Stimulated activated CD4-positive, alpha-beta T cell treated with anti-CD3 and anti-CD28 coated beads, Interleukin-2, amount 100 ng/mL, for 4 hours (primary cell): ENCODE measurements around the gene OGDH.
"Not testable (repeated sequence)": the region's sequence is repeated elsewhere in the genome, so short reads cannot be mapped to it uniquely, and the experiment has no call there.

ENCODE experiments used
- DNase-seq: peaks from one replicate; pipeline ENCODE4 v3.0.0-alpha.2; 2020; ENCODE audit warnings: low read depth

OGDH gene

DNA sequence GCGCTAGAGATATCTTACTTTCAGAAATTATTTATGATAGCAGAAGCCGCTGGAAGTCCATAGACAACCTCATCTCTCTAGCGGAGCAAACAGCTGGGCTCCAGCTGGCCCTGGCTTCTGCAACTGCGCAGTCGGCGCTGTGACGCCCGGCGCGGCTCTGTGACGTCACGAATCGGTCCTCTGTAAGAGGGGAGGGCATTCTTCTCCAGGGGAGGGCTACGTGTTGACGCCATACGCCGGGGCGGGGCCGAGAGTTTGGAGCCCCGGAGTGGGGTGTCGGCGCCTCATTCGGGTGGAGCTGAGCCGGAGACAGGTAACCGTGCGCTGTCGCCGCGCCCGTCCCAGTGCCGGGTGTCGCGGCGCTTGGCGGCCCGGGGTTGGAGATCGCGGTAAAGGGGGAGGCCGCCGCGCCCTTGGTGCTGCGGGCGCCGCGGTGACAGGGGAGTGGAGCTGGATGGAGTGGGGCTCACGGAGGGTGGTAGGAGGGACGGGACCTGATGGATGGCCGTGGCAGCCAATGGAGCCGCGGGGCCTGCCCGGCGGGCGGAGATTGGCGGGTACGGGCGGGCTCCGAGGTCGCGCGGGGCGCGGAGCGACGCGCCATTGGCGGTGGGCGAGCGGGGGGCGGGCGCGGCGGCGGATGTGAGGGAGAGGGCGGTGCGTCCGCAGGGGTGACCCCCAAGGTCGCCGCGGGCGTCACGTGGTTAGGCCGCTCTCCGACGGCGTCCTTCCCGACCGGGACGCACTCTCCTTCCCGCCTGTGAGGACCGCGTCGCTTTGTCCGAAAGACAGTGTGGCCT, at the start of gene OGDH:
OGDH (plus strand) TSS at position 287 of the 800 bp plus-strand sequence. CDS start 17,717 bp downstream, outside the sequence.
- DNase-seq, result peak; percentile 99

DNA sequence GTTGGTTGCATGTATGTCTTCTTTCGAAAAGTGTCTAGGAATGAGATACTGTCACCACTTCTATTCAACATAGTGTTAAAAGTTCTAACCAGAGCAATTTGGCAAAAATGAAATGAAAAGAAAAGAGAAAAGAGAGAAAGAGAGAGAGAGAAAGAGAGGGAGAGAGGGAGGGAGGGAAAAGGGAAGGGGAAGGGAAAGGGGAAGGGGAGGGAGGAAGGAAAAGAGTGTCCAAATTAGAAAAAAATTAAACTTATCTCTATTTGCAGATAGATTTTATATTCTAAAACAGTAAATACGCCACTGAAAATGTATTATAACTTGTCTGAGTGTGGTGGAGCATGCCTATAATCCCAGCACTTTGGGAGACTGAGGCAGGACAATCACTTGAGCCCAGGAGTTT, 48.9 kb upstream of the OGDH start:
- no peak for DNase-seq

DNA sequence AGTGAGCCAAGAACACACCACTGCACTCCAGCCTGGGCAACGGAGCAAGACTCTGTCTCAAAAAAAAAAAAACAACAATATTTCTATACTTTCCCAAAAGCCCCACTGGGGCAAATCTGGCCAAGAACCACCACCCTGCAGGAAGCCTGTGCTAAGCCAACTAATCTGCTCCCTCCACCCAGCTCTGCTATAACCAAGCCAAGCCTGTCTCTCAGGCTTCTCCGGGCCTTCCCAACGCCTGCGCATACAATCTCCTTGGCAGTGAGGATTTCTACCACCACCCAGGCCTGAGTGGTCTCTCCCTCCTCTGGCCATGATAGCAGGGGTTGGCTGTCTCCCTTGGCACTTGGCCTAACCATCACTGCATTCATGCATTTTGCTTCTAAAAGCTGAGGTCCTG, 46.9 kb upstream of the OGDH start:
- no peak for DNase-seq

DNA sequence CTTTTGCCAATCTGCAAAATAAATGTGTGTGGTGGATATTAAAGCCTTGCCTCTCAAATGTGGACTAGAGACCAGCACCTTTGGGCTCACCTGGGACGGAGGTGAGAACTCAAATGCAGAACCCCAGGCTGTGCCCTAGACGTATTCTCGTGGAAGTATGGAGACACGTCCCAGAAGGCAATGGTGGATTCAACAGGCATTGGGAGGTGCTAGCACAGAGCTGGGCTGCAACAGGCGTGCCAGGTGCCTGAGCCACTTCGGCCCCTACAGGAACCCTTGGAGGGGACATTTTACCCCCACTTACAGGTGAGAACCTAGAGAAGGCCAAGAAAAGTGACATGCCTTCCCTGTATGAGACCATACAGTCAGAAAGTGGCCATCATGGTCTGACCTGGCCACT, 44.9 kb upstream of the OGDH start:
- DNase-seq, result no peak

DNA sequence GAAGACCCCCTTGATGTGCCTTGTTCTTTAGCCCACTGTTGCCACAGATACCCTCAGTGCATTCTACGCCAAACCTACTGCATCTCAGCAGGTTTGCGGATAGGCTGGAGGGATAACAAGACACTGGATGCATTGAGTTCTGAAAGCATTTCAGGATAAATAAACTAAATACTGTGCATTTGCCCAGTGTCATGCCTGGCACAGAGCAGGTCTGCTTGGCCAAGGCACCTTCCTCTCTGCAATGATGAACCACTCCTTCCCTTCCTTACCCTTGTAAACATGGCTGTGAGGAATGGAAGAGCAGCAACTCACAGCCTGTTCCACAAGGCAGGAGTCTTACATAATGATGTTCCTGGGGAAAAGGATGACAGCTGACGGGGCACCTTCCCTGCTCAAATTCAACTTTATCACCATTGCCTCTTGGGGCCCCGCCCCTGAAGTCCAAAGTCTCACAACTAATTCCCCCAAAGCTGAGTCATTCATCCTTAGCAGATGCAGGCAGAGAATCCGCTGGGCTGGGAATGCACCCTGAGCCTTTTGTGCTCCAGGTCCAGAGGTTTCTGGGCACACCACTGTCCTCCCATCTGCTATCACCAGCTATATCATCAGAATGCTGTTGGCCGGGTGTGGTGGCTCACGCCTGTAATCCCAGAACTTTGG, 44.3 kb upstream of the OGDH start:
- DNase-seq, result no peak

DNA sequence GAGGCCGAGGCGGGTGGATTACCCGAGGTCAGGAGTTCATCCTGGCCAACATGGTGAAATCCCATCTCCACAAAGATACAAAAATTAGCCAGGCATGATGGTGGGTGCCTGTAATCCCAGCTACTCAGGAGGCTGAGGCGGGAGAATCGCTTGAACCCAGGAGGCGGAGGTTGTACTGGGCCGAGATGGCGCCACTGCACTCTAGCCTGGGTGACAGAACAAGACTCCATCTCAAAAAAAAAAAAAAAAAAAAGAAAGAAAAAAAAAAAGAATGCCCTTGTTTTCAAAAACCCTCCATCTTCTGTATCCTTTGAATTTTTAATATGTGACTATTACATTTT, 43.8 kb upstream of the OGDH start:
- DNase-seq, result not testable (repeated sequence)

DNA sequence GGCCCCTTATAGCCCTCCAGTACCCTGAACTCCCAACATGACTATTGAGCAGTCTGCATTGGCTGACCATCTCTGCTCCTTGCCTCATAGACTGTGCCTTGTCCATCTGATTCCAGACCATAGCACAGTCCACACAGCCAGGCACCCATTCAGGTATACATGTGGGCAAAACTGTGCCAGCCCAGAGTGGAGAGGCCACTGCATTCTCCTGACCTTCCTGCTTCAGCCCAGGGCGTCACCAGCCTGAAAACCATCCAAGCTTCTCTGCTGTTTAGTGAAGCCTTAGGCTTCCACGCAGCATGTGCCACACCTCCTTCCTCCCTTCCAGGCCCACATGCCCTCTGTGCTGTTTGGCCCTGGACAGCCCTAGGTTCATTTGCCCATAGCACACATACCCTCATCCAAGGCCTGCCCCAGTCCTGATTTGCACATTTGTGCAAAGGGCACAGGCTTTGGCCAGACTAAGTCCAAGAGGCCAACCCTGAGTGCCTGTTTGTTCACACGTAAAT, 43.2 kb upstream of the OGDH start:
- no peak for DNase-seq

DNA sequence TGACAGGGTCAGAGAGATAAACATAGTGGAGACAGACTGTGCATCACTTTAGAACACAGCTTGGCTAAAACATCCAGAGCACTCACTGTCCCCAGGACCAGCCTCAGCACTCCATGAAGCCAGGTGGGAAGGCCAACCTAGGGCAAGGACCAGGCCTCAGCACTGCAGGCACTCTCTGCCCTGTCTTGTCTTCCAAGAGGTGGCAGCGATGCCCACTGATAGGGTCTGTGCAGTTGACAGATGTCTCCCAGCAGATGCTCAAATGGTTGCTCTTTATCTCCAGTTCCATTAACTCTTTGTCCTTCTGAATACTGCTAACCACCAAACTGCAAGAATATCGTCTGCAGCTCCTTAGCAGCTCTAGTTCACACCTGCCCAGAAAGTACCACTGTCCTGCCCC, 41.8 kb upstream of the OGDH start:
- no peak for DNase-seq

DNA sequence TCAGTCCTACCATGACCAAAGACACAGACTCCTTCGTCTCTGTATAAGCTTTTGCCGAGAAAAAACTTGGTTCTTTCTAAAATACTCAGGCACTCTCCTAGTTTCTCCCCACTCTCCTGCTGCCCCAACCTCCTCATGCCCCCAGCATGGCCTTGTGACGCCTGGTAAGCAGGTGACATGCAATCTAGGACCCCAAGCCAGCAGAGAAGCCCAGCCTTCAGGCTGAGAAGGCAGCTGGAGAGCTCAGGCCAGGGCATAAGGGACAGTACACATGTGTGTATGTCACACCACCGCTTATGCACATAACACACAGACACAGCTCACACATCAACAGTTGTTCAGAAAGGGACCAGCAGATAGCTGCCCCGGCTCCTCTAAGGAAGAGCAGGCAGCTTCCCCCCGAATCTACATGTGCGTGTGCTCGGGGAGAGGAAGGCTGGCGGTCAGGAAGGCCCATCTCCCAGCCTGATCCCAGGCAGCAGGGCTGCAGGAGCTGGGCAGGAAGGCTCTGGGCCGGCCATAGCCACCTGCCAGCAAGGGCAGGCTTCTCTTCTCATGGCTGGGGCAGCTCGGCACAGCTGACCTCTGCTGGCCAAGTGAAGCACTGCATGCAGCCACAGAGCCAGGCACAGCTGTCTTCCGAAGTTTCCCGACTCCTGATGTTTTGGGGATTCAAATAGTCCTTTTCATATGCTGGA, 41.2 kb upstream of the OGDH start:
- DNase-seq, result peak; percentile 36

DNA sequence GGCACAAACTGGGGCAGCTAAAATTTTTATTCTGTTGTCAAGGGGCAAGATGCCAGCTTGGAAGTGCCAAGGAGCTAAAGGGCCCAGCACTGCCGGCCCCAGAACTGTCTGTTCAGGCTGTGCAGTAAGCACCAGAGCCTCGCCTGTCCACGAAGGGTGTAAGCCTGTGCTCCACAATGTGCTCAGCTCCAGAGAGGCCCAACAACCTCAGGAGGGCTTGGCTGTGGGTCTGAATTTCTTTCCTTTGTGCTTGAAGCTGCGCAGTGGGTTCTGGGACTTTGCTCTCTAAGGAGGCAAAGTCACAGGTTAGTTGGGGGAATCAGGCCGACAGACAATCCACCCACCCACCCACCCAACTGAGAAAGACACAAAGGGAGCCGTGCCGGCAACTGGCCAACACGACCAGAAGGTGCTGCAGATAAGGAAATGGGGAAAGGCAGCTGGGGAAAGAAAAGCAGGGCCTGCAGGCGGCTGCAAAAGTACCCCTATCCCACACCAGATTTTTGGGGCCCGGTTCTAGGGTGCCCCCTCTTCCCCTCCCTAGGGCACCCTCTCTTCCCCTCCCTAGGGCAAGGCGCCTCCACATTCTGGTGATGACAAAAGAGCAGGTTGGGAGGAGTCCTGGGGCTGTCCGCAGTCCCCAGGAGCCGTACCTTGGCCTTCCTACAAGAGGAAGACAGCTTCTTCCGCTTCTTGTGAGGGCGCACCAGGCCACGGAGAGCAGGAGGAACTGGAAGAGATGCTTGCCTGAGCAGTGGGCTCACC, 40.5 kb upstream of the OGDH start:
- DNase-seq, result no peak

DNA sequence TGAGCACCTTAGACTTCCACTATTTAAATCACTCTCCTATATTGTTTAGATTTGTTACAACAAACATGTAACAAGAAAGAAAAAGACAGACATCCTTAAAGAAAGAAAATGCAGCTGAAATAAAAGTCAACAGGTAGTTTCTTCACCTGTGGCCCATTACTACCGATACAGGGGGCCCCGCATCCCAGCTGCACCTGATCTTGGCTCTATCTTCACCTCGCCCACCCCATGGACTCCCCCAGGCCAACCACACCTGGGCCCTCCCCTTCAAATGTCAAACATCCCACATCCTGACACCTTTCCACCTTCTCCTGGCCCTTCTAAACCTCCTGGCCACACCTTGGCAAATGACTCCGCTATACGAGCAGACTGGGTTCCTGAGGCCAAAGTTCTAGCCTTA, 39.7 kb upstream of the OGDH start:
- no peak for DNase-seq

DNA sequence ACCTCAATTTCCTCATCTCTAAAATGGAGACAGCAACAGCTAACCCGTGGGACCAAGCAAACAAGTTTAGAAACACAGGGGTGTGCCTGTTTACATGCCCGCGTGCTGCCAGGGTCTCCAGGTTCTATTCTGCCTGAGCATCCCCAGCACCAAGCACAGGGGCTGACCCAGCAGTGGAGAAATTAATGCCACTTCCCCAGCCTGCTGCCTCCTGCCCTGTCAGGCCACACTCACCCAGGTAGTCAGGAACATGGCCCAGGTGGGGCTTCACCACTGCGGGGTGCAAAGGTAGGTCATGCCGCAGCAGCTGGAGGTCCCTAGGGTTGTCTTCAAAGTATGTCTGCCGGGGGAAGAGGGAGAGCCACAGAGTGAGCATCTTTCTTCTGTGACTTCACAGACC, 38.5 kb upstream of the OGDH start:
- no peak for DNase-seq

DNA sequence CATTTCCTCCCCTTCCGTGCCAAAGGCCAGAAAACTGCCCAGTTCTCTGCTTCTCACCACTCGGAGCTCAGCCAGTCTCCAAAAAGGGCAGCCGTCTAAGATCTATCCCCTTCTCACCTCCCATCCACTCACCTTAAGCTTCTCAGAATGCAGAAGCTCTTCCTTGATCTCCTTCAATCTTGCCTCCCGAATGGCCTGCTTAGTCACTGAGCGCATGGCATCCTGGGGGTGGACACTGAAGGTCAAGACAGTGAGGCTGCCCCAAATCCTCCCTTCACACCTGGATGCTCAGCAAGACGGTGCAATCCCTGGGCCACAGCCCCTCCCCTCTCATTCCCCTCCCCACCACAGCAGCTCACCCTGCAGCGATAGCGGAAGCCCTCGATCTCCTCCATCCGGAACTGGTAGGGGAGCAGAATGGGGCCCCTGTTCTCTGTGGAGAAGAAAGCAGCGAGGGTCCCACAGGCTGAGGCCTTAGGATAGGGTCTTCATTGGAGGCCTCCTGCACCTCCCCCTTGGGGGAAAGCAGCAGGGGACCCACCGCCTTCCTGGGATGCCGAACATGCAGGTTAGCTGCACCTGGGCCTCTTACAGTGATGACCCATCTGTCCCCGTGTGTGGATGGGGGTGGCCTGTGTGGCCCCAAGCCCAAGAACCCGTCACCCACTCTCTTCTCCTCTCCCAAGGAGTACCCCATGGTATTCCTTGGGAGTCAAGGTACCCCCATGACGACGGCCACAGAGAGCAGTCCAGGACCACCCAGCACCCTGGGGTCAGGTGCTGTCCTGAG, 37.5 kb upstream of the OGDH start:
- DNase-seq, result no peak

DNA sequence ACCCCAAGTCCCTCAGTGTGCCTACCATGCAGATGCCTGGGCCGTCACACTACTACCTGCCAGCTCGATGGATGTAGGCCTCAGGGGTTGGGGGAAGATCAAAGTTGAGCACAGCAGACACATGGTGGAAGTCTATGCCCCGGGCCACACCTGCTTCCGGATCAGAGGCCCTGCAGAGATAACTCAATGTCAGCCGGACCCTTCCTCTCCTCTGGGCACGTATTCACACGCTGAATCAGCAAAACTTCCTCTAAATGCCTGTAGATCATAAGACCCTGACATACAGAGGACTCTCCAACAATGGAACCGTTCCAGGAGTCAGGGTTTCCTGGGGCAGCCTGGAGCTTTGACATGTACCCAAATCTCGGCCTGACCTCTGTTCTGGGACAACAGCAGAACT, 36.5 kb upstream of the OGDH start:
- DNase-seq, result no peak

DNA sequence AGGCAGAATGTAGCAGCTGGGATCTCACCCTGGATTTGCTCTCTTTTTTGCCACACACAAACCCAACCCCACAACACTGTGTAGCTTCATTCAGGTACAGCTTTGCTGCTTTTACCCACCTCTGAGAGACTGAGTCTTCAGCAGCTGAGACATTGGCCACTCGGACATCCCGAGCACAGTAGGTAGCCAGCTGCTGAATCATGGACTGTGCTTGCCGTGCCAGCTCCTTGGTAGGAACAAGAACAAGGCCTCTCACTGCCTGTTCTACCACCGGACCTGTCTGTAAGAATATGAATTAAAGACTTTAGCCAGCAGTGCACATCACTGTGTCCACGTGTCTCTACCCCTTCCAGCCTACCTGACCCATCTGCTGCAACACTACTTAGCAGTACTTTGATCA, 33.7 kb upstream of the OGDH start:
- no peak for DNase-seq

DNA sequence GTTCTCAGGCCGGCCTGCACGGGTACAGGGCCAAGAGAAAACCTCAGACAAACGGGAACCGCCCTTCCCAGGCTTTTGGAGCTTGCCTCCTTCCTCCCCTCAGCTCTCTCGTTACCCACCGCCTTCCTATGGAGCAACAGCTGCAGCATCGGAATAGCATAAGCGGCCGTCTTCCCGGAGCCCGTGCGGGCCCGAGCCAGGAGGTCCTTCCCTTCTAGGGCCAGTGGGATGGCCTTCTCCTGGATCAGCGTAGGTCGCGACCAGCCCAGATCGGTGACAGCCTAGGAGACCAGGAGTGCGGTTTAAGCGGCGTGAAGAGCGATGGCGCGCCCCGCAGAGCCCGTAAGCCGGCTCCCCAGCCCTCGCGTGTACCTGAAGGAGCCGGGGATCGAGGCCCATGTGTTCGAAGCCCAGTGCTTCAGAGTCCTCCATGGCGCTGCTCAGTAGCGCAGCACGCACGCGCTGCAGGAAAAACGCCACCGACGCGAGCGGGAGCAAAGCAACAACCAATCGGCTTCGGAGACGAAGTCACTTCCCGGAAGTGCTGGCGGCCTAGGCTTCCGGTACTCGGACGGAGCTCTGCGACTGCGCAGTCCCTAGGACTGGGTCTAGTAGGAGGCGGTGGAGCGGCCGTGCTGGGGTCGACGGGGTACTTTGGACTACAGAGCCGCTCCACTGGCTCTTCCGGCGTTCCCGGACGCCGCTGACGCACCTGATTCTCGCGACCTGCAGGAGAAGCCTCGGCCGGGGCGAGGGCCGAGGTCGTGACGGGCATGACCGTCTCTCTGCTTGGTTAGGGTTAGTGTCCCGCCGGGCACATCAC, 32.8 kb upstream of the OGDH start, which contains the start of gene DDX56:
DDX56 (minus strand) TSS at position 445 of the 823 bp plus-strand sequence; CDS start at position 432, 13 bp downstream.
- DNase-seq, result peak; percentile 91

DNA sequence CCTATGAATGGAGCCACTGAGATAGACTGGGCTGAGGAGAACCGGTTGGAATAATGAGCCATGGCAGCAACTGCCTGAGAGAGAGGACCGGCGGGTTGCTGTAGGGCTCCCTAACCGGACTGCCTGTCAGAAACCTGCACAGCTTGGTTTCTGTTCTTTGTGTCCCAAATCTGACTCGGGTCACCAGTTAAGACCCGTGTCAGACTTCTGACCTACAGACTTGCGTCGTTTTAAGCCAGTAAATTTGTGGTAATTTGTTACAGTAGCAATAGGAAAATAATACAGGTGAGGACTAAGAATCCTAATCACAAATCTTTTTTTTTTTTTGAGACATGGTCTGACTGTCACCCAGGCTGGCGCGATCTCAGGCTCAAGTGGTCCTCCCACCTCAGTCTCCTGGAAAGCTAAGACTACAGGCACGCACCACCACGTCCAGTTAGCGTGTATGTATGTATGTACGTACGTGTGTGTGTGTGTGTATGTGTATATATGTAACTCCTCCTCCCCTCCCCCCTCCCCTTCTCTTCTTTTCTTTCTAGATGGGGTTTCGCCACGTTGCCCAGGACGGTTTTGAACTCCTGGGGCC, 32.0 kb upstream of the OGDH start:
- DNase-seq, result no peak

DNA sequence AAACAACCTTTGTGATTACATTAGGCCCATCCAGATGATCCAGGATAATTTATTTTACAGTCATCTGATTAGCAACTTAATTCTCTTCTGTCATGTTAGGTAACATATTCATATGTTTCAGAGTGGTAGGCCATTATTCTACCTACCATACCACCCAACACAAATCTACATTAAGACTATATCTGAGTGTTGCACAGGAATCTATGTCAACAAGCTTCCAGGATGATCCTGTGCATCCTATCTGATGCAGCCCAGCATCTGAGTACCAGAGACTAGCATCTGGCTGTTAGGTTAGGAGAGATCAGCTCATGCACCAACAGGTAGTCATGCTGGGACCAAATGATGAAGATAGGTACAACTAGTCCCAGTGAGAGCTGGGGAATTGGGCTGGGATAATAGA, 31.4 kb upstream of the OGDH start:
- no peak for DNase-seq

DNA sequence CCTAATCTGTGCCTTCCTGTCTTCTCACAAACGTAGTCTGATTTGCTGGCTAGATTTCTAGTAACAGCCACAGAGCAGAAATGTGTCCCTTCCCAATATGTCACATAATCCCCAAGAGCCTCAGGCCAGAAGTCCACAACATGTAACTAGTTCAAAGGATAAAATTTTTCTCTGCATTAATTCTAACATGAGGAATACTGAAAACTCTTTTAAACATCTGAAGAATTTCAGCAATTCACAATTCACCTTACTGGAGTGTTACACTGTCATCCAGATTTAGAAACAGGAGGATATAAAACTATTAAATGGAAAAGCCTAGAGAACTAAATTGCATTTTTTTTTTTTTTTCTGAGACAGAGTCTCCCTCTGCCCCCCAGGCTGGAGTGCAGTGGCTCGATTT, 30.2 kb upstream of the OGDH start:
- no peak for DNase-seq
